GM12872 (cell line): ENCODE results near the gene AP5S1.

ENCODE experiments used
- TF ChIP-seq, protein P1 (sequence below): IDR thresholded peaks from 3 replicates; pipeline ENCODE4 v1.5.1; 2011; ENCODE audit warnings: low read depth, mild to moderate bottlenecking, low read length, moderate library complexity; ENCODE audit not compliant: insufficient read depth

AP5S1 gene

DNA sequence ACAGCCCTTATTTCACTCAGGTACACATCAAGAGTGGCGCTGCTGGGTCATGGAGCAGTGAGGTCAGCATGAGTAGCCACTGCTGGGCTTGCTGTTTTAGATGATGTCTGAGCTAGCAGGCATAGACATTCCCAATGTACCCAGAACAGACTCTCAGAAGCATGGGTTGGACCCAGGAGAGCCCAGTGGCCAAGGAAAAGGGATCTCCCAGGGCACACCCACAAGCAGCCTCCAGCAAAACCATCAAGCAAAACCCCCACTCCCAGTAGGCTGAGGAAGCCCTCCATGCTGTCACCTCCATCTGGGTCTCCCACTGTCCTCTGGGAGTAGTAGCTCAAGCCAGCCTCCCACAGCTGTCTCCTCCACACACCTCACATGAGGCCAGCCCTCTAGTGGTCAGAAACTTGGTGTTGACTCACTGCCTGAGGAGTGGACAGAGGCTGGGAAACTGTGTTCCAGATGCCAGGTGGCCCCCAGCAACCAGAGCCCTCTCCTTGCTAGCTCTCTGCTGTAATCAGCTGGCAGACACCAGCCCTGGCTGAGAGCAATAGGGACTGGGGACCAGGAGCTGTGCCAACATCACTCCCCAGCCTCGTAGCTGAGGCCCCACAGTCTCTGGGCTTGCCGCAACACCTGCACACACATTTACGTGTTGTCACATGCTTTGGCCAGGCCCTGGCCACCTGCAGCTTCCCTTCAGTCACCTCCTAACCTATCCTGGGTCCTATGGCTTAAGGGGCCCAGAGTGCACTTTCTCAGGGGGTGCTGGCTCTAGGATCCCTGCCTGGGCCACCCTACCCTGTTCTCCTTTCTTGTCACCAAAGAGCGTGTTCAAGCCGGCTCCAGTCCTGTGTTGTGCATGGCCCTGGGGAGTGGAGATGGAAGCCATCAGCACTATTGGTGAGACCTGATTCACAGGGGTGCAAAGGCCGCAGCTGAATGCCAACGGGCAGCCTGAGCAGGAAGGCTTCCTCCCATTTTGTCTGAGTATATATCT, 1.9 kb upstream of the AP5S1 start:
- TF ChIP-seq, protein P1, sequence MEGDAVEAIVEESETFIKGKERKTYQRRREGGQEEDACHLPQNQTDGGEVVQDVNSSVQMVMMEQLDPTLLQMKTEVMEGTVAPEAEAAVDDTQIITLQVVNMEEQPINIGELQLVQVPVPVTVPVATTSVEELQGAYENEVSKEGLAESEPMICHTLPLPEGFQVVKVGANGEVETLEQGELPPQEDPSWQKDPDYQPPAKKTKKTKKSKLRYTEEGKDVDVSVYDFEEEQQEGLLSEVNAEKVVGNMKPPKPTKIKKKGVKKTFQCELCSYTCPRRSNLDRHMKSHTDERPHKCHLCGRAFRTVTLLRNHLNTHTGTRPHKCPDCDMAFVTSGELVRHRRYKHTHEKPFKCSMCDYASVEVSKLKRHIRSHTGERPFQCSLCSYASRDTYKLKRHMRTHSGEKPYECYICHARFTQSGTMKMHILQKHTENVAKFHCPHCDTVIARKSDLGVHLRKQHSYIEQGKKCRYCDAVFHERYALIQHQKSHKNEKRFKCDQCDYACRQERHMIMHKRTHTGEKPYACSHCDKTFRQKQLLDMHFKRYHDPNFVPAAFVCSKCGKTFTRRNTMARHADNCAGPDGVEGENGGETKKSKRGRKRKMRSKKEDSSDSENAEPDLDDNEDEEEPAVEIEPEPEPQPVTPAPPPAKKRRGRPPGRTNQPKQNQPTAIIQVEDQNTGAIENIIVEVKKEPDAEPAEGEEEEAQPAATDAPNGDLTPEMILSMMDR: peak; percentile 78

DNA sequence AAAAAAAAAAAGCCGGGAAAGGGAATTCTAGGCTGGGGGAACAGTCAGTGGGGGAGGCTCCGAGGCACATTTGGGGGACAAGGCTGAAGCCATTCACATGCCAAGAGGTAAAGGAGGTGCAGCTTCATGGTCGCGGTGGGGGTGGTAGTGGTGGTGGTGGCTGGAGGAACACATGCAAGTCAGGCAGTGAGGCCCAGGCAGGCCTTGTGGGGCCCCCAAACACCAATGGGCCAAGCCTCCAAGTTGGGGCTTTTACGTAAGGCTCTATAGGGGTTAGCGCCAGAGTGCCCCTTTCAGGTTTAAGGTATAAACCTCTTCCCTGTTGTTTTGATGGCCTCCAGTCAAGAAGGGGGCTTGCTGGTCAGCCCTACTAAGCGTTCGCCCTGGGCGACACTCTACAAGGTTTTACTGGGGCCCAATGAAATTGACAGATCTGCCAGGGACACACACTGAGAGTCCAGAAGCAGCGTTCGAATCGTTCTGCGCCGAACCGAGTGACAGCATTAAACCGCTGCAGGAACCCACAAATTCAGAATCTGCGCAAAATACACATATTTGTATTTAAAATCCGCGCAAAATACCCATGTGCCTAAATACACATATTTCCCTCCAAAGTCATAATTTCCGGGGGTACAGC, 818 bp upstream of the AP5S1 start:
- TF ChIP-seq, protein P1: no peak

DNA sequence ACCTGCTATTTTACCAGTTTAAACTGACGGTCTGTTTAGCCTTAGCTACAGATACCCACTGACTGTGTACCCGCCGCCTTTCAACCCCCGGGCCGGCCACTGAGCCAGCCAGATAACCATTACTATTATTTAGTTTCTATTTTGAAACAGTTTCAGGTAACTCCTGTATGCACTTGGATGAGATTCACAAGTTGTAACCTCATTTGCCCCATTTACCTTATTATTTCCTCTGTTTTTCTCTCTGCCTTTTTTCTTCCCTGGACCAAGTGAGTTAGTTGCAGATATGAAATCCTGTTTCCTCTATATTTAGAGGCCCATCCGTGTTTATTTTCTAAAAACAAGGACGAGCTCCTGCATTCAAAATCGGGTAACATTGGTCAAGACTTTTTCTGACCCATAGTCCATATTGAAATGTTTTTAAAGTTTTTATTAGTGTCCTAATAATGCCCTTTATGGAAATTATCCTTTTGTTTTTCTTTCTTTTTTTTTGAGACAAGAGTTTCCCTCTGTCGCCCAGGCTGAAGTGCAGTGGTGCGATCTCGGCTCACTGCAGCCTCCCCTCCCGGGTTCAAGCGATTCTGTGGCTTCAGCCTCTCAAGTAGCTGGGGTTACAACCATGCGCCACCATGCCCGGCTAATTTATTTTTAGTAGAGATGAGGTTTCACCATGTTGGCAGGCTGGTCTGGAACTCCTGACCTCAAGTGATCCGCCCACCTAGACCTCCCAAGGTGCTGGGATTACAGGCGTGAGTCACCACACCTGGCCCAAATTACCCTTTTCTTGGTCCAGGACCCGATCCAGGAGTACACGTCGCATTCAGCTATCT, 767 bp downstream of the AP5S1 start:
- TF ChIP-seq, protein P1: no peak

DNA sequence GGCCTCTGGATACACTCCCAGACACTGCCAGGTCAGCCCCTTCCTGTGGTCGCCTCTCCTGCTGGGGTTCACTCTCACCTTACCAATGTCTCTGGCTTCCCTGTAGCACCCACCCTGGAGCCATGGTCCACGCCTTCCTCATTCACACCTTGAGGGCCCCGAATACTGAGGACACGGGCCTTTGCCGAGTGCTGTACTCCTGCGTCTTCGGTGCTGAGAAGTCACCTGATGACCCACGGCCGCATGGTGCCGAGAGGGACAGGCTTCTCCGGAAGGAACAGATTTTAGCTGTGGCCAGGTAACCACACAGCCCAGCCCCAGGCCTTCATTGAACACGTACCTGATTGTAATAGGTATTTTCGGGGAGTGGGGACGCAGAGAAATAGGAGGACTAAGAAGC, 1.6 kb downstream of the AP5S1 start:
- TF ChIP-seq, protein P1: no peak

DNA sequence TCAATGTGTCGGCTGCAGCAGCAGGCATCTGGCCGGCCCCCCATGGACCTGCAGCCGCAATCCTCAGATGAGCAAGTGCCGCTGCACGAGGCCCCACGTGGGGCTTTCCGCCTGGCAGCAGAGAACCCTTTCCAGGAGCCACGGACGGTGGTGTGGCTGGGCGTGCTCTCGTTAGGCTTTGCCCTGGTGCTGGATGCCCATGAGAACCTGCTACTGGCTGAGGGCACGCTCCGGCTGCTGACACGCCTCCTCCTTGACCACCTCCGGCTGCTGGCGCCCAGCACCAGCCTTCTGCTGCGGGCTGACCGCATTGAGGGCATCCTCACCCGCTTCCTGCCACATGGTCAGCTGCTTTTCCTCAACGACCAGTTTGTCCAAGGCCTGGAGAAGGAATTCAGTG, 3.5 kb downstream of the AP5S1 start:
- TF ChIP-seq, protein P1: no peak

DNA sequence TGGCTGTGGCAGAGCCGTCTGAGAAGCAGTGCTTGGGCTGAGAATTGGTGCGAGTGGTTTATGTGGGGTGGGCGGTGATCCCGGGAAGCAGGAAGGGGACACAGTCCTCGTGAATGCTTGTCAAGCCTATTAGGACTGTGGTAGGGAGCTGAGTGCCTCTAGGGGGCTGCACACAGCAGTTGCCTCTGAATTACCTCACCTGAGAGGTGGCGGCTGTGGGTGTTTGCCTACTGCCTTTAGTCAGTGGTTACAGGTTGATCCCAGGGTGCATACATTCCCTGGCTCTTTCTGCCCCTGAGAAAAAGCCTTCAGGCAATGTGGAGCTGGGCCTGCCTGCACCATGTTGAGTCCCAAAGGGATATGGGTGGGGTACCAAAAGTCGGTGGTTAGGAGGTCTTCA, 5.2 kb downstream of the AP5S1 start:
- TF ChIP-seq, protein P1: no peak

DNA sequence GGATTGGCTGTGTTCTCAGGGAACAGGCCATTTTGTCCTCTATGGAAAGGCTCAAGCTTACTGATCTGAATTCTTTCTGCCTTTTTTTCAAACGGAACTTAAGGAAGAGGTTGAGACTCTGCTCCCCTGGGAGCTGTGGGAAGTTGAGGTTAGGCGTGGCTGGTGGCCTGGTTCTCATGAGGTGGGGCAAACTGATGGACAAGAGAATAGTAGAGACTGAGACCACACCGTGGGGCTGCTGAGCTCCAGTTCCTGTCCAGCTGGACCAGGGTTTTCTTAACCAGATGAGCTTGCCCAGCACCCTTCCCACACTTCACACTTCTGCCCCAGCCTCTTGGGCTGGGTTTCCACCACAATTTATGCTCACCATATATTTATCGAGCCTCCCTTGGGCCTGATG, 6.1 kb downstream of the AP5S1 start:
- TF ChIP-seq, protein P1: no peak
